Stimulated activated CD4-positive, alpha-beta T cell treated with anti-CD3 and anti-CD28 coated beads, Interleukin-1b, Interleukin-23, amount 100 ng/mL, for 1 hour (primary cell): Measurements from ENCODE around the gene PSMB4.
"Not testable (repeated sequence)": the region's sequence is repeated elsewhere in the genome, so short reads cannot be mapped to it uniquely, and the experiment has no call there.

Experiments used
- DNase-seq, 2 donors: peaks; one replicate each; pipeline ENCODE4 v3.0.0-alpha.2; 2020; ENCODE audit warnings: low read depth in 2 of 2

The PSMB4 gene

GRCh38 chr1:151399324-151400171 is at the start of gene PSMB4:
Gene PSMB4, plus strand, starts transcription at chr1:151399573. Its CDS starts 15 bp downstream, at chr1:151399588.
- peak; percentile 46 to 51 for DNase-seq

GRCh38 chr1:151350323-151350722 is 49.0 kb upstream of the PSMB4 start:
- not testable (repeated sequence) for DNase-seq

DNA sequence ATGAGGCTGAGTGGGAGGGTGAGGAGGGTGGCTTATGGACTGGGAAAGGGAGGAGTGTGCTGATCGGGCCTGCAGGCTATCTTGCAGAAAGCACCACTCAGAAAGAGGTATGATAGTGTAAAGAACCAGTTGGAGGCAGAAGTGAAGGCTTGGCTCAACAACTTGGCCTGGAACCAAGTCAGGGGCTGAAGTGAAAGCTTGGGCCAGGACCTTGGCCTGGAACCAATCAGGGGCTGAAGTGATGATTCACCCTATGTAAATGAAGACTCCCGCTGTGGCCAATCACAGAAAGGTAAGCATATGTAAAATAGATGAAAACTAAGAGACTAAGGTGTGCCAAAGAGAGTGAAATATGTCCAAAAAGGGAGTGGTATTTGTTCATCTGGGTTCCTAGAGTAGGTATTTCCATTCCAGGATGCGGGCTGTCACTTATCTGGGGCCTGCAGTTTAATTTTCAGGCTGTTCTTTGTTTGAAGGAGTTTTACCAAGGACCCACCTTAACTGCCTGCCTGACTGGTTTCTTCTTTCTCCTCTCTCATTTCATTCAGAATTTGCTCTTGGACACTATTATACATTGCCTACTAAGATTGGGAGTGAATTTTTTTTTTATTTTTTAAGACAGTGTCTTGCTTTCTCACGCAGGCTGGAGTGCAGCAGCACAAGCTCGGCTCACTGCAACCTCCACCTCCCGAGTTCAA is 47.2 kb upstream of the PSMB4 start:
- no peak for DNase-seq

- no peak for DNase-seq
Observed at GRCh38 chr1:151356696-151357095, 42.7 kb upstream of the PSMB4 start.

GRCh38 chr1:151361883-151362282 is 37.5 kb upstream of the PSMB4 start:
- no peak for DNase-seq

GRCh38 chr1:151362308-151363155 is 36.8 kb upstream of the PSMB4 start:
- DNase-seq, result no peak

DNA sequence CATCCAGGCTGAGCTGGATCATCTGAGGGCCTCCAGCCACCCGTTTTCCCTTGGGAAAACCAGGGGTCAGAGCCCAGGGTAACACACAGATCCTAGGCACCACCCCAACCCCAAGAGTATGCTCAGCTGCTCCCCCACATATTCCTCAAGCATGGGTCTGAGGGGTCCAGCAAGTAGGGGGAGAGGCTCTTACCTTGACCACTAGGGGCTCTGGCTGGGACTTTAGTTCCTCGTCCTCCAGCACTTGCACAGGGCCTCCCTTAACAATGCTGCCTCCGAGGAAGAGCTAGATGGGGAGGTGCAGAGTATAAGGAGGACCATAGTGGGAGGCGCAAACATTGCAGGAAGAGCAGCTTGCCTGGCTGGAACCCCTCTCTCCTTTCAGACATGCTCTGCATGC is 34.4 kb upstream of the PSMB4 start:
- DNase-seq, result no peak

GRCh38 chr1:151367658-151368392 is 31.5 kb upstream of the PSMB4 start:
- DNase-seq, result no peak

DNA sequence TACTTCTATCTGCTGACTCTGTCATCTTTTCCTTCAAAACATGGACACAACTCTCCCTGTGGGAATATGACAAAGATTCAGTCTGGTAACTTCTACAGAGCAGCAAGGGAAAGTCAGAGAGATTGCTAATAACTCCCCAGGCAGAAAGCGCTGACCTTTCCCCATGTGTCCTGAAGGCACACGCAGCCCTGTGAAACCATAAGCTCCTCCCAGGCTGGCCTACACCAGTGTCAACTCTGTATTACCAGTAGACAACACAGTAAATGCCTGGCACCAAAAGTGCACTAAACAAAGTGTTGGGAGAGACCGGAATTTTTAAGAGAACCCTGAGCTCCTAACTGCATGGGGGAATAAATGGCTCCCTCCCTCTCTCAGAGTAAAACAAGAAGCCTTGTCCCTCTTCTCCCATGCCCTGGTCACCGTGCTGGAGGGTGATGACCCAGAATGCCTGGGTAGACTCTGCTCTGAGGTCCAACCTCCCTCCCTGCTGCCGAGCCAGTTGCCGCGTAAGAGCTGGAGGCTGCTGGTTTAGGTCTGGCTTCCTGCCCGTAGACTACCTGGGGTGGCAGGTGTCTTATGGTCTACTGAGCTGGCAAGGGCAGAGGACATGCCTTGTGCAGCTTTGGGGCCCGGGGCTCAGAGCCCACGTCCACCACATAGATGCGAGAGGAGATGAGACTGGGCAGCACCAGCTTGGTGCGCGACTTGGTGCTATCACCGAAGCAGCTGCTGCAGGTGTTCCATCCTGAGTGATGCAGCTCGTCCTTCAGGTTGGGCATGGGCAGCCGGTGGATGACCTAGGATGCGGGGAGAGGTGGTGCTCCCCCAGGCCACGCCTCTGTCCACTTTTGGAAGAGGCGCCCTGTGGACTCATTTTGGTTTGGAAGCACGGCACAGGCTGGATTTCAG is 30.7 kb upstream of the PSMB4 start:
- no peak for DNase-seq

GRCh38 chr1:151369302-151369610 is 30.1 kb upstream of the PSMB4 start:
- no peak for DNase-seq

GRCh38 chr1:151369621-151370048 is 29.7 kb upstream of the PSMB4 start:
- no peak for DNase-seq

DNA sequence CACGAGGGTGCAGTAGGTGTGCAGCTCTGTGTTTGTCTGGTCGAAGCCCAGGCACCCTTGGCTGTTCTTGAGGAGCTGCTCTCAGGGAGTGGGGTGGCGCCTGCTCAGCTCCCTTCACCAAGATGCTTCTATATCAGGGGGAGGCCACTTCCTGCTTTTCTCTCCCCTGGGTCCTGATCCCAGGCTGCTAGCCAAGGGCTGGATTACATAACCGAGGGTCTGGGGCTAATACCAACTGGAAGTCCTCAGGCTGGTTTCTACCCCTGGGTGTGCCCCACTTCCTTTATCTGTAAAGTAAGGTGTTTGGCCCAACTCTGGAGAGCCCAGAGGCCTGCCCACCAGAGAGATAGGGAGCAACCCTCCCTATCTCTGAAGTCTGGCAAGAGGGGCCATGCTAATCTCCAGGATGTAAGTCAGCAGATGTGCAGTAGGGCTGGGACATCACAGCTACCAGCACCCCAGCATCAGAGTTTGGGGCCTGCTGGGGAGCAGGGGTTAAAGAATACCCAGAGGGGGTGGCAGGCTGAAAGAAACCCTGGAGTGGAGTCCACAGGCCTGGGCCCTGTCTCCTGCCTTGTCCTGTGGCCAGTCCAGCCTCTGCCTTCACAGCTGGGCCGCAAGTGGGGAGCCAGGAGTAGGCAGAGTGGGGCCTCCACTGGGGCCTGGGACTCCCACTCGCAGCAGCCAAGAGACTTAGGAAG is 29.0 kb upstream of the PSMB4 start:
- DNase-seq, result no peak

- DNase-seq, result no peak
Observed at GRCh38 chr1:151371370-151372057, 27.9 kb upstream of the PSMB4 start.

- no peak for DNase-seq
Observed at GRCh38 chr1:151372058-151372934, 27.1 kb upstream of the PSMB4 start, which contains the start of gene SELENBP1. Gene SELENBP1, minus strand, starts transcription at chr1:151372705. Its CDS starts 64 bp downstream, at chr1:151372641.

DNA sequence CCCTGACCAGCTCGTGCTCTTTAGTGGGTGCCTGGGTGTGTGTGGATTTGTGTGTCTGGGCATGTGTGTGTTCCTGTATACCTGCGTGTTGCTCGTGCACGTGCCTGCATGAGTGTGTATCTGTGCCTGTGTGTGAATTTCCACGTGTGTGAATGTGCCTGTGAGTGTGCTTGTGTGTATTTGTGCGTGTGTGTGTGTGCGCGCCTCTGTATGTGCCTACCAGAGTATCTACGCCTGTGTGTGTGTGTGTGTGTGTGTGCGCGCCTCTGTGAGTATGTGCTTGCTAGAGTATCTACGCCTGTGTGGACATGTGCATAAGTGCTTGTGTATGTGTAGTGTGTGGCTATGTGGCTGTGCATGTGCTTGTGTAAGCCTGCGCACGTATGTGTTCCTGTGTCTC is 26.2 kb upstream of the PSMB4 start:
- DNase-seq, result no peak

- no peak for DNase-seq
Observed at GRCh38 chr1:151377150-151377884, 22.1 kb upstream of the PSMB4 start.

GRCh38 chr1:151384584-151384983 is 14.8 kb upstream of the PSMB4 start:
- no peak for DNase-seq
